HG03108 (cell line): Measurements from ENCODE around the gene PCDHA3.
"Not testable (repeated sequence)": the region's sequence is repeated elsewhere in the genome, so short reads cannot be mapped to it uniquely, and the experiment has no call there.

Source experiments
- ATAC-seq: cut with Tn5 transposase; IDR thresholded peaks from one replicate; pipeline ENCODE4 v1.9.1; 2021; ENCODE audit warnings: moderate library complexity; ENCODE audit not compliant: unreplicated experiment

The PCDHA3 gene

DNA sequence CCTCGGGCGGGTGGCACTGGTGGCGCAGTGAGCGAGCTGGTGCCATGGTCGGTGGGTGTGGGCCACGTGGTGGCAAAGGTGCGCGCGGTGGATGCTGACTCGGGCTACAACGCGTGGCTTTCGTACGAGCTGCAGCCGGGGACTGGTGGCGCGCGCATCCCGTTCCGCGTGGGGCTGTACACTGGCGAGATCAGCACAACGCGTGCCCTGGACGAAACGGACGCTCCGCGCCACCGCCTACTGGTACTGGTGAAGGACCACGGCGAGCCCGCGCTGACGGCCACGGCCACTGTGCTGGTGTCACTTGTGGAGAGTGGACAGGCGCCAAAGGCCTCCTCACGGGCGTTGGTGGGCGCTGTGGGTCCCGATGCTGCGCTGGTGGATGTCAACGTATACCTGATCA lies 8.0 kb downstream of the PCDHA3 start:
- no peak for ATAC-seq

DNA sequence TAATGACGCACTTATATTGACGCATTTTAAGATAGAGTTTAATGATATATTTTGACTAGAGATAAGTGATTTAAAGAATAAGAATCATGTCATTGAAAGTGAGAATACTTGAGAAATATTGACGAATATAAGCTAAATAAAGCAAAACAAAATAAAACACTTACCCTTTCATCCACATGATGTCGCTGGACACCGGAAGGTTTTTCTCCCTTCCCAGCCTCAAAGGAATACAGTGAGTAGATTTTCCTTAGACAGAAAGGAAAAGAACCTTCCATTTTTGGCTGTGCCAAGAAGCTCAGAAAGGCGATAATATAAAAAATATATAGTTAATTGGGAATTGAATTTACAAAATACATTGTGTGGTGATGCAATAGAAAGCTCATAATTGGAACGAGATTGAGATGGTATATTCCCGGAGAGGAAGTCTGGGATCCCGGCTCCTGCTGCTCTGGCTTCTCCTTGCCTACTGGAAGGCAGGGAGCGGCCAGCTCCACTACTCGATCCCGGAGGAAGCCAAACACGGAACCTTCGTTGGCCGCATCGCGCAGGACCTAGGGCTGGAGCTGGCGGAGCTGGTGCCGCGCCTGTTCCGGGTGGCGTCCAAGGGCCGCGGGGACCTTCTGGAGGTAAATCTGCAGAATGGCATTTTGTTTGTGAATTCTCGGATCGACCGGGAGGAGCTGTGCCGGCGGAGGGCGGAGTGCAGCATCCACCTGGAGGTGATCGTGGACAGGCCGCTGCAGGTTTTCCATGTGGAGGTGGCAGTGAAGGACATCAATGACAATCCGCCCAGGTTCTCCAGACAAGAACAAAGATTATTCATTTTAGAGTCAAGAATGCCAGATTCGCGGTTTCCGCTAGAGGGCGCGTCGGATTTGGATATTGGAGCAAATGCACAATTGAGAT lies 20.8 kb downstream of the PCDHA3 start, which contains the start of gene PCDHA5:
Gene PCDHA5, plus strand, starts transcription at position 239 of the 906 bp plus-strand sequence.
- ATAC-seq = no peak

- no peak for ATAC-seq
These were observed 21.4 kb downstream of the PCDHA3 start for GRCh38 chr5:140822281-140822629.

DNA sequence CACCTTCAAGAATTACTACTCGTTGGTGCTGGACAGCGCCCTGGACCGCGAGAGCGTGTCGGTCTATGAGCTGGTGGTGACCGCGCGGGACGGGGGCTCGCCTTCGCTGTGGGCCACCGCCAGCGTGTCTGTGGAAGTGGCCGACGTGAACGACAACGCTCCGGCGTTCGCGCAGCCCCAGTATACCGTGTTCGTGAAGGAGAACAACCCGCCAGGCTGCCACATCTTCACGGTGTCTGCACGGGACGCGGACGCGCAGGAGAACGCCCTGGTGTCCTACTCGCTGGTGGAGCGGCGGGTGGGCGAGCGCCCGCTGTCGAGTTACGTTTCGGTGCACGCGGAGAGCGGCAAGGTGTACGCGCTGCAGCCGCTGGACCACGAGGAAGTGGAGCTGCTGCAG lies 22.1 kb downstream of the PCDHA3 start:
- not testable (repeated sequence) for ATAC-seq

DNA sequence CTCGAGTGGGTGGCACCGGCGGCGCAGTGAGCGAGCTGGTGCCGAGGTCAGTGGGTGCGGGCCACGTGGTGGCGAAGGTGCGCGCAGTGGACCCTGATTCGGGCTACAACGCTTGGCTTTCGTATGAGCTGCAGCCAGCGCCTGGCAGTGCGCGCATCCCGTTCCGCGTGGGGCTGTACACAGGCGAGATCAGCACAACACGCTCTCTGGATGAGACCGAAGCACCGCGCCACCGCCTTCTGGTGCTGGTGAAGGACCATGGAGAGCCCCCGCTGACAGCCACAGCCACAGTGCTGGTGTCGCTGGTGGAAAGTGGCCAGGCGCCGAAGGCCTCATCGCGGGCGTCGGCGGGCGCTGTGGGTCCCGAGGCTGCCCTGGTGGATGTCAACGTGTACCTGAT lies 22.6 kb downstream of the PCDHA3 start:
- ATAC-seq = no peak

DNA sequence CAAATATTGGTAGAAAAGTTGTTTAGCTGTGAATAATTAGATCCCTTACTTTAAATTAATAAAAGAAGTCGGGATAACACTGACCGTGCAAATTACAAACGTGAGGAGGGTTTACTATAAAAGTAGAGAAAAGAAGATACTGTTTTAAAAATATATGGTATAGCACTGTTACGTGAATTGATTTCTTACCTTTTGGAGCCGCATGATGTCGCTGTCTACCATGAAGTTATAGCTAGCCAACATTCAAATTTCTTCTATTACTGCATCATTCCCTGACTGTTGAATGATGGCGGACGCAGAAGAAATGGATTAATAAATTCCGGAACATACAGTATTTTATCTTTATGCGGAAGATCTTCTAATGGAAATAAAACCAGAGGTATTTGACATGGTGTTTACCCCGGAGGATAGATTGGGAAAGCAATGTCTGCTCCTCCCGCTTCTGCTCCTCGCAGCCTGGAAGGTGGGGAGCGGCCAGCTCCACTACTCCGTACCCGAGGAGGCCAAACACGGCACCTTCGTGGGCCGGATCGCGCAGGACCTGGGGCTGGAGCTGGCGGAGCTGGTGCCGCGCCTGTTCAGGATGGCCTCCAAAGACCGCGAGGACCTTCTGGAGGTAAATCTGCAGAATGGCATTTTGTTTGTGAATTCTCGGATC lies 27.0 kb downstream of the PCDHA3 start, which contains the start of gene PCDHA6:
Gene PCDHA6, plus strand, starts transcription at position 257 of the 658 bp plus-strand sequence. Its CDS starts 132 bp downstream, at position 389.
- no peak for ATAC-seq

DNA sequence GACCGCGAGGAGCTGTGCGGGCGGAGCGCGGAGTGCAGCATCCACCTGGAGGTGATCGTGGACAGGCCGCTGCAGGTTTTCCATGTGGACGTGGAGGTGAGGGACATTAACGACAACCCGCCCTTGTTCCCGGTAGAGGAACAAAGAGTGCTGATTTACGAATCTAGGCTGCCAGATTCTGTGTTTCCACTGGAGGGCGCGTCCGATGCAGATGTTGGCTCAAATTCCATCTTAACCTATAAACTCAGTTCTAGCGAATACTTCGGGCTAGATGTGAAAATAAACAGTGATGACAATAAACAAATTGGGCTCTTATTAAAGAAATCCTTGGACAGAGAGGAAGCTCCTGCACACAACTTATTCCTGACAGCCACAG lies 27.5 kb downstream of the PCDHA3 start:
- no peak for ATAC-seq

GRCh38 chr5:140829511-140830501 lies 28.9 kb downstream of the PCDHA3 start:
- not testable (repeated sequence) for ATAC-seq

GRCh38 chr5:140833993-140834392 lies 33.1 kb downstream of the PCDHA3 start, which contains the start of gene PCDHA7:
TSS of gene PCDHA7 (plus strand) at chr5:140834269. CDS start at chr5:140834384, 115 bp downstream.
- ATAC-seq = no peak

- not testable (repeated sequence) for ATAC-seq
These were observed 33.7 kb downstream of the PCDHA3 start for GRCh38 chr5:140834439-140835008.

DNA sequence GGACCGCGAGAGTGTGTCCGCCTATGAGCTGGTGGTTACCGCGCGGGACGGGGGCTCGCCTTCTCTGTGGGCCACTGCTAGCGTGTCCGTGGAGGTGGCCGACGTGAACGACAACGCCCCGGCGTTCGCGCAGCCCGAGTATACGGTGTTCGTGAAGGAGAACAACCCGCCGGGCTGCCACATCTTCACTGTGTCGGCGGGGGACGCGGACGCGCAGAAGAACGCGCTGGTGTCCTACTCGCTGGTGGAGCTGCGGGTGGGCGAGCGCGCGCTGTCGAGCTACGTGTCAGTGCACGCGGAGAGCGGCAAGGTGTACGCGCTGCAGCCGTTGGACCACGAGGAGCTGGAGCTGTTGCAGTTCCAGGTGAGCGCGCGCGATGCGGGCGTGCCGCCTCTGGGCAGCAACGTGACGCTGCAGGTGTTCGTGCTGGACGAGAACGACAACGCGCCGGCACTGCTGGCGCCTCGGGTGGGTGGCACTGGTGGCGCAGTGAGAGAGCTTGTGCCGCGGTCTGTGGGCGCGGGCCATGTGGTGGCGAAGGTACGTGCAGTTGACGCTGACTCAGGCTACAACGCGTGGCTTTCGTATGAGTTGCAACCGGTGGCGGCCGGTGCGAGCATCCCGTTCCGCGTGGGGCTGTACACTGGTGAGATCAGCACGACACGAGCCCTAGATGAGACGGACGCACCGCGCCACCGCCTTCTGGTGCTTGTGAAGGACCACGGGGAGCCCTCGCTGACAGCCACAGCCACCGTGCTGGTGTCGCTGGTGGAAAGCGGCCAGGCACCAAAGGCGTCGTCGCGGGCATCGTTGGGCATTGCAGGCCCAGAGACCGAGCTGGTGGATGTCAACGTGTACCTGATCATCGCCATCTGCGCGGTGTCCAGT lies 35.0 kb downstream of the PCDHA3 start:
- ATAC-seq = no peak

GRCh38 chr5:140840978-140841962 lies 40.4 kb downstream of the PCDHA3 start, which contains the start of gene PCDHA8:
TSS of gene PCDHA8 (plus strand) at chr5:140841187. CDS start at chr5:140841322, 135 bp downstream.
- ATAC-seq = no peak

DNA sequence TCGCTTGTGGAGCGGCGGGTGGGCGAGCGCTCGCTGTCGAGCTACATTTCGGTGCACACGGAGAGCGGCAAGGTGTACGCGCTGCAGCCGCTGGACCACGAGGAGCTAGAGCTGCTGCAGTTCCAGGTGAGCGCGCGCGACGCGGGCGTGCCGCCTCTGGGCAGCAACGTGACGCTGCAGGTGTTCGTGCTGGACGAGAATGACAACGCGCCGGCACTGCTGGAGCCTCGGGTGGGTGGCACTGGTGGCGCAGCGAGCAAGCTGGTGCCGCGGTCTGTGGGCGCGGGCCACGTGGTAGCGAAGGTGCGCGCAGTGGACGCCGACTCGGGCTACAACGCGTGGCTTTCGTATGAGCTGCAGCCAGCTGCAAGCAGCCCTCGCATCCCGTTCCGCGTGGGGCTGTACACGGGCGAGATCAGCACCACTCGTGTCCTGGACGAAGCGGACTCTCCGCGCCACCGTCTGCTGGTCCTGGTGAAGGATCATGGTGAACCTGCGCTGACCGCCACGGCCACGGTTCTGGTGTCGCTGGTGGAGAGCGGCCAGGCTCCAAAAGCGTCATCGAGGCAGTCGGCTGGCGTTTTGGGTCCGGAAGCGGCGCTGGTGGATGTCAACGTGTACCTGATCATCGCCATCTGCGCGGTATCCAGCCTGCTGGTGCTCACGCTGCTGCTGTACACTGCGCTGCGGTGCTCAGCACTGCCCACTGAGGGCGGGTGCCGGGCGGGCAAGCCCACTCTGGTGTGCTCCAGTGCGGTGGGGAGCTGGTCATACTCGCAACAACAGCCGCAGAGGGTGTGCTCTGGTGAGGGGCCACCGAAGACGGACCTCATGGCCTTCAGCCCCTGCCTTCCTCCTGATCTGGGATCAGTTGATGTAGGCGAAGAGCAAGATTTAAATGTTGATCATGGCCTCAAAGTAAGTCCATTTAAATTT lies 42.2 kb downstream of the PCDHA3 start:
- no peak for ATAC-seq

- not testable (repeated sequence) for ATAC-seq
These were observed 47.6 kb downstream of the PCDHA3 start, which contains the start of gene PCDHA9 for GRCh38 chr5:140848139-140849102. TSS of gene PCDHA9 (plus strand) at chr5:140848382. CDS start at chr5:140848496, 114 bp downstream.

- ATAC-seq = not testable (repeated sequence)
These were observed 49.2 kb downstream of the PCDHA3 start for GRCh38 chr5:140849831-140850634.
